ENCODE measurements around the gene DCUN1D3.
"Not testable (repeated sequence)": the region's sequence is repeated elsewhere in the genome, so short reads cannot be mapped to it uniquely, and the experiment has no call there.

The DCUN1D3 gene

DNA sequence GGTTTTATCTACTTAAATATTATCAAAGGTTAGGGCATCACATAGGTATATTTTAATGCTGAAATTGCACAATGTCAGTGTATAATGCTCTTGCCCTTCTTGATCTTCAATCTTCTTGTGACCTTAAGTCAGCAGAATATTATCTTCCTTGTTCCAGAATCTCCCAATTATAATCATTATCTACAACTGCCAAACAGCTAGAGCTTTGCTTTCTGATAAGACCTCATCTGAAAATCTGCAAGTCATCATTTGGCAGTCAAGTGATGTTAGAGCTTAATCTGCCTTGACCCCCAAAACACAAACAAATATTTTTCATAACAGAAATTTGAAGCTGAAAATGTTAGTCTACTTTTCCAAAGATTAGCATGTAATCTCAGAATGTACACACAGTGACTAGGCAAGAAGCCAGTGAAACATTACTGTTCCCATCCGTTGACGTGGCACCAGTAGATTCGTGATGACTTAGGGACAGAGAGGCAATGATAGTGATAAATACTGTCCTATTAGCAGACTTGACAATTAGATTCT, 74.1 kb downstream of the DCUN1D3 start:
- no peak for DNase-seq (ENCODE audit: low read depth in 2 of 2)

DNA sequence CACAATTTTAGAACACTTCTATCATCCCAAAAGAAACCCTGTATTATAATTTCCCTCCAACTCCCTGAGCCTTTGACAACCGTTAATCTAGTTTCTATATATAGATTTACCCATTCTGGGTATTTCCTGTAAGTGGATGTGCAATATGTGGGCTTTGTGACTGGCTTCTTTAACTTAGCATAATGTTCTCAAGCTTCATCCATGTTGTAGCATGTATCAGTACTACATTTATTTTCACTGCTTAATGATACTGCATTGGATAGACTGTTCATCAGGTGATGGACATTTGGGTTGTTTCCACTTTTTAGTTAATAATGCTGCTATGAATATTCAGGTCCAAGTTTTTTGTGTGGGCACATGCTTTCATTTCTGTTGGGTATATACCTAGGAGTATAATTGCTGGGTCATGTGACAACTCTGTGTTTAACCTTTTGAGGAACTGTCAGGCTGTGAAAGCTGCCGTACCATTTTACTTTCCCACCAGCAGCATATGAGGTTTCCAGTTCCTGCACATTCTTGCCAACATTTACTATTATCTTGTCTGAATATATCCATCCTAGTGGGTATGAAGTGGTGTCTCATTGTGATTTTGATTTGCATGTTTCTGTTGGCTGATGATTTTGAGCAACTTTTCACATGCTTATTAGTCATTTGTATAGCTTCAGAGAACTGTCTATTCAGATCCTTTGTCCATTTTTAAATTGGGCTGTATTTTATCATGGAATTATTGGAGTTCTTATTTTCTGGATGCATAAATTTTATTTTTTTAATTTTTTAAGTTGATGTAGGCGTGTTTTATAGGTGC, 77.4 kb downstream of the DCUN1D3 start:
- DNase-seq (ENCODE audit: low read depth in 2 of 2), result no peak

DNA sequence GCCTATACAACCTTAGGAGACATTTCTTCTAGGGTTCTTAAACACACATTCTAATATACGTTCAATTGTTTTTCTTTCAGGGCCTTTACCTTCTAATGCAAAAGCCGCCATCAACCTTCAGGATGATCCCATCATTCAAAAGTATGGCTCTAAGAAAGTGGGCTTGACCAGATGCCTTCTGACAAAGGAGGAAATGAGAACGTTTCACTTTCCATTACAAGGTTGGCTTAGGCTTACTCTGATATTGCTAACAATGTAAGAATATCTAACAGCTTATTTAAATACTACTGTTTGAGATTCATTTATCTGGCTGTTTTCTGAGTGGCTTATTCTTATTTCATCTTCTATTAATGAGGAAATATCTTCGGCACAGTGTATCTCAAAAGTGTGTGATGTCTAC, 78.5 kb downstream of the DCUN1D3 start:
- DNase-seq (ENCODE audit: low read depth in 2 of 2), result no peak

DNA sequence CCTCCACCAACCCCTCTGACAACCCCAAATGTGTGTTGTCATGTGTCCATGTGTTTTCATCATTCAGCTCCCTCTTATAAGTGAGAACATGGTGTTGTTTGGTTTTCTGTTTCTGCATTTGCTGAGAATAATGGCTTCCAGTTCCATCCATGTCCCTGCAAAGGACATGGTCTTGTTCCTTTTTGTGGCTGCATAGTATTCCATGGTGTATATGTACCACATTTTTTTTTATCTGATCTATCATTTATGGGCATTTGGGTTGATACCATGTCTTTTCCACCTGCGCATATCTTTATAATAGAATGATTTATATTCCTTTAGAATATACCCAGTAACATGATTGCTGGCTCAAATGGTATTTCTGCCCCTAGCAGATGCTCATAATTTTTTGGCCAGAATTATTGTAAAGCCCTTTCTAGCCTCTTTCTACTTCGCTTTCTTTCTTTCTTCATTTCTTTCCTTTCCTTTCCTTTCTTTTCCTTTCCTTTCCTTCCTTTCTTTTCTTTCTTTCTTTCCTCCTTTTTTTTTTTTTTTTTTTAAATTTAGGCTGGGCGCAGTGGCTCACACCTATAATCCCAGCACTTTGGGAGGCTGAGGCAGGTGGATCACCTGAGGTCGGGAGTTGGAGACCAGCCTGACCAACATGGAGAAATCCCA, 81.1 kb downstream of the DCUN1D3 start:
- no peak for DNase-seq (ENCODE audit: low read depth in 2 of 2)

DNA sequence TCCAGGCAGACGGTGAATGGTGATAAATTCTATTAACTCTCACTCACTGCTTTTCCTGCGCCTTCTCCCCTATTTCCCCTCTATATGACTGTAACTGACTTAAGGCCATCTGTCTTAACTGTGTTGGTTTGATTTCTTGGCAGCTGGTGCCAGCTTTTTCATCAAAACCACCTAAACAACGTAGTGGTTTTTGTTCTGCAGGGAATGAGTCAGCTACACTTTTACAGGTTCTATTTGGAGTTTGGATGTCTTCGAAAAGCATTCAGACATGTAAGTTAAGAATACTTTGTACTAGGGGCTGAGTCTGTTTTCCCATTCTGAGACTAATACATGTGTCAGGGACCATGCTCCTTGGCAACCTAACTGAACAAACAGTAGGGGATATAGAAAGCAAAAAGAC, 85.4 kb downstream of the DCUN1D3 start:
- no peak for DNase-seq (ENCODE audit: low read depth in 2 of 2)

DNA sequence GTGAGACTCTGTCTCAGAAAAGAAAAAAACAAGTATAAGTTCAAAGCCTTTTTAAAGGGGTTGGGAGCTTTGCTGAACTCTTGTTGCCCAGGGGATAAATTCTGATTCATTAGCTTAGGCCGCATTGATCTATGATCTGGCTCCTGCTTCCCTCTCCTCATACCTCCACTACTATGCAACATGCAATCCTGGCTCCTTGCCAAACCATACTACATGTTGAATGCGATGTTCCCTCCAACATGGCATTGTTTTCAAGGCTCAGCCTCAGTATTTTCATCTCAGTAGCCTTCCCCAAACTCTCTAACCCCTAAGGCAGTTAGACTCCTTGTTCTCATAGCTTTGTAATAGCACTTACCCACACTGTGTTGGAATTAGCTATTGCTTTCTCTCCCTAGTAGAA, 87.6 kb downstream of the DCUN1D3 start:
- no peak for DNase-seq (ENCODE audit: low read depth in 2 of 2)

DNA sequence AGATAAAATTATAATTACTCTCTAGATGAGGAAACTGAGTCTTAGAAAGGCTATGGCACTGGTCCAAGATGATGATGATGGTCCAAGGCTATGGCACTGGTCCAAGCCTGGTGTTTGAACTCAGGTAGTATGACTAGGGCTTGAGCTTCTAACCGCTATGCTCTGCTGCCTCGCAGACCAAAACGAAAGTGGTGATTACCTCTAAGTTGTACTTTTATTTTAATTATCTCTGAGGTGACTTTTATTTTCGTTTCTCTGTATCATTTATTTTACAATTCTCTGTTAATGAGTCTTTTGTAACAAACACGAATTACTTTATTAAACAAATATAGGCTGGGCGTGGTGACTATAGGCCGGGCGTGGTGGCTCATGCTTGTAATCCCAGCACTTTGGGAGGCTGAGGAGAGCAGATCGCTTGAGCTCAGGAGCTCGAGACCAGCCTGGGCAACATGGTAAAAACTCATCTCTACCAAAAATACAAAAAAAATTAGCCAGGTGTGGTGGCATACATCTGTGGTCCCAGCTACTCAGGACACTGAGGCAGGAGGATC, 88.2 kb downstream of the DCUN1D3 start:
- DNase-seq (ENCODE audit: low read depth in 2 of 2), result no peak

DNA sequence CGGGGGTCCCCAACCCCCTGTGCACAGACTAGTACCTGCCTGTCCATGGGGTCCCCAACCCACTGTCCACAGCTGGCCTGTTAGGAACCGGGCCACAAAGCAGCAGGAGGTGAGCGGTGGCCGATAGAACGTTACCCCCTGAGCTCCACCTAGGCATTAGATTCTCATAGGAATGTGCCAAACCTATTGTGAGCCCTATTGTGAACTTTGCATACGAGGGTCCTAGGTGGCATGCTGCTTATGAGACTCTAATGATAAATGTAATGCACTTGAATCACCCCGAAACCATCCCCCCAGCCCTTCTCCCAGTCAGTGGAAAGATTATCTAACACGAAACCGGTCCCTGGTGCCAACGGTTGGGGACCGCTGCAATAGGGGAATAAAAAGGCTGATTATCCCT, 92.3 kb downstream of the DCUN1D3 start:
- DNase-seq (ENCODE audit: low read depth in 2 of 2), result no peak

DNA sequence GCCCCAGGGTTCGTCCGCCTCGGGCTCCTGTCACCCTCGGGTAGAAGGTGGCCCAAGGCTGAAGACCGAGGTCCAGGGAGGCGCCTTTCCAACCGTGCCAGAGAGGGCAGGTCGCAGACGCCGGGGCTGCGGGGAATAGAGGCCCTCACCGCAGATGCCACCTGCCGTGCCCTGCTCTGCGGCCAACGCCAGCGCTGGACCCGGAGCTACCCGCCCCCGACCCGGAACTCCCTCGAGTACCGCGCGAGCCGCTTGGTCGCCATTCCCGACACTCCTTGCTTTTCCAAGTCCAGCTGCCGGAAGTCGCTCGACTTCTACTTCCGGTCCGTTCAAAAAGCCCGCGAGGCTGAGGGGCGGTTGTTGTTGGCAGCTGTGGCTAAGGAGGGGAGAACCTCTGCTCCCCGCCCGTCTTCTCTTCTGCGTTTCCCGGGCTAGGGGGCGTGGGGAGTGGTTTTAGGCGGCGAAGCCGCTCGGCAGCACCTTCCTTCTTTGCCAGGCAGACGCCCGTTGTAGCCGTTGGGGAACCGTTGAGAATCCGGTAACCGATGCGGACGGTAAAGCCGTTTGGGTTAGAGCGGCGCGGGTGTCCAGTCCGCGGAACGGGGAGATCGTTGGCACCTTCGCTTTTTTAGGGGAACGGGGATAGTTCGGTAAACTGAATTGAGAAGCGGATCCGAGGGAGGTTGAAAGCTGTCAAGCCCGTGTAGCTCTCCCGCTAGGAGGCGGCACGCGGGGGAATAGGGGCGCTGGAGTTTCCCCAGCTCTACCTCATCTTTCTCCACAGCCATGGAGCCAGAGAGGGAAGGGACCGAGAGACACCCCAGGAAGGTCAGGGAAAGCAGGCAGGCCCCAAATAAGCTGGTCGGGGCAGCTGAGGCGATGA, 93.7 kb downstream of the DCUN1D3 start, which contains the start of the genes ERI2 and REXO5:
Gene ERI2, minus strand, starts transcription at position 305 of the 883 bp plus-strand sequence. Its CDS starts 42 bp downstream, at position 263.
Gene REXO5, plus strand, starts transcription at position 360 of the 883 bp plus-strand sequence. Its CDS starts 427 bp downstream, at position 787.
- peak; percentile 58 to 62 for DNase-seq (ENCODE audit: low read depth in 2 of 2)

DNA sequence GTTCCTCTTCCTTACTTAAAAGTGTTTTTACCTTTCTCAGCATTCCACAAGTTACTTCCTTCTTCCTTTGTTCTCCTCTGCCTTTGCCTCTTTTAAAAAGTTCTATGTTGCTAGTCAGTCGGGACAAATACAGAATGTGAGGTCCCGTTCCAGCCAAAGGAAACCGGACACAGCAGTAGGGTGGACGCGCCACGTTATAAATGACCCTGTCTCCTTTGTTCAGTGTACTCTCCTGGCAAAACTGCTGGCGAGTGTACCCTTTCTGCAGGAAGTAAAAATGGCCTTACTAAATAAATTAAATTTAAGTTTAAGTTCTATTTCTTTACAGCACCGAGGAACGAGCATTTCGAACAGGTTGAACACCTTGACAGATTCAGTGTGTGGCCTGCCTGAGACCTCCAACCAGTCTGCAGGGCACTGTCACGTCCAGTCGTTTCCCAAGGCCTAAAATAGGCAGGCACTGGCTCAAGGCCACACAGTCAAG, 94.4 kb downstream of the DCUN1D3 start:
- DNase-seq (ENCODE audit: low read depth in 2 of 2), result not testable (repeated sequence)
